NB4 (cell line): Measurements from ENCODE around the gene BTG1.

ENCODE experiments used
- CTCF ChIP-seq: IDR thresholded peaks from one replicate; pipeline ENCODE4 v1.5.1; 2012; ENCODE audit warnings: low read depth, low read length
- MYC ChIP-seq: IDR thresholded peaks from 2 replicates; pipeline ENCODE4 v1.6.1; 2011; ENCODE audit warnings: low read depth, low read length
- POLR2A ChIP-seq: IDR thresholded peaks from 2 replicates; pipeline ENCODE4 v1.6.1; 2011; ENCODE audit warnings: mild to moderate bottlenecking; ENCODE audit not compliant: insufficient read length; ENCODE audit errors: extremely low read depth

GRCh38 chr12:92158796-92159439 lies 13.3 kb upstream of the BTG1 start:
- TF ChIP-seq POLR2A (no peak), CTCF (no peak), MYC (no peak)
